G401 (cell line): ENCODE measurements around the gene RDH12. TPM values are rescaled to one million over a fixed set of nuclear protein-coding genes. Genes with fewer than 3 reads are reported as not detected.
A peak's percentile ranks its signal among the peaks of the same experiment; 100 is the strongest.
"Not testable (repeated sequence)": the region's sequence is repeated elsewhere in the genome, so short reads cannot be mapped to it uniquely, and the experiment has no call there.

ENCODE experiments used
- DNase-seq: peaks from one replicate; pipeline ENCODE4 v3.0.0-alpha.2; 2015; ENCODE audit warnings: low spot score
- in situ Hi-C: cut with HindIII; loops from 2 replicates; pipeline ENCODE4 v1.10.0; 2016; ENCODE audit warnings: low sequenced_read_pairs, mixed read lengths
- total RNA-seq: library from RNA; depleted of rRNA; stranded (reverse); fragments of >200 nt; shearing (Covaris generic); gene quantifications from 2 replicates; pipeline ENCODE4 v1.2.3, GENCODE V29; 2014; rRNA removed

RDH12 gene
- total RNA-seq: 0.43 TPM in 1 of 2 replicates, not detected in the other

DNA sequence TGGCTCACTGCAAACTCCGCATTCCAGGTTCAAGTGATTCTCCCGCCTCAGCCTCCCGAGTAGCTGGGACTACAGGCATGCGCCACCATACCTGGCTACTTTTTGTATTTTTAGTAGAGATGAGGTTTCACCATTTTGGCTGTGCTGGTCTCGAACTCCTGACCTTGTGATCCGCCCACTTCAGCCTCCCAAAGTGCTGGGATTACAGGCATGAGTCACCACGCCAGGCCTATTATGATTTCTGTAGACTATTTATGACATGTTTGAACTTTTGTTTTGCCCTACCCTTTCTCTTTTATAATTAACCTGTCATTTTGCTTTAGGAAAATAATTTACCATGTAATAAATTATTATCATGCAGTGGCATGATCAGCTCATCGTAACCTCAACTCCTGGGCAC is at the start of gene RDH12:
RDH12 (plus strand) TSS at position 395 of the 400 bp plus-strand sequence. CDS start 20,757 bp downstream, outside the sequence.
- in situ Hi-C loops, DNase-seq: not testable (repeated sequence)

DNA sequence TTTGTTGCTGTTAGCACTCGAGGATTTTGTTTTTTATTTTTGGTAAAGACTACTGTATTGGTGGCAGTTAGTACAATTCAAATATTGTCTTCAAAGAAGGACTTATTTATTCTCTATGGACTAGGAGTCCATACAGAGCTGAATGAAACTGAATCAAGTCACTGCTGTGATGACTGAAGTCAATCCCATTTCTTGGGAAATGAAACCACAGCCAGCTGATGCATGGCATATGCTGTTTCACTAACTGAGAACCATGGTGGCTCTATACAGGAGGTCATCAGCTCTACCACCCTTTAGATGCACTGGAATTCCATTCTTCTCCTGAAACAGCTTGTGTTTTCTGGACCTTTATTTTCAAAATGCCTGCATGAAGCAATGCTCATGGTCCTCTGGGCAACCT is 49.5 kb upstream of the RDH12 start:
- in situ Hi-C loops: no loop called here

DNA sequence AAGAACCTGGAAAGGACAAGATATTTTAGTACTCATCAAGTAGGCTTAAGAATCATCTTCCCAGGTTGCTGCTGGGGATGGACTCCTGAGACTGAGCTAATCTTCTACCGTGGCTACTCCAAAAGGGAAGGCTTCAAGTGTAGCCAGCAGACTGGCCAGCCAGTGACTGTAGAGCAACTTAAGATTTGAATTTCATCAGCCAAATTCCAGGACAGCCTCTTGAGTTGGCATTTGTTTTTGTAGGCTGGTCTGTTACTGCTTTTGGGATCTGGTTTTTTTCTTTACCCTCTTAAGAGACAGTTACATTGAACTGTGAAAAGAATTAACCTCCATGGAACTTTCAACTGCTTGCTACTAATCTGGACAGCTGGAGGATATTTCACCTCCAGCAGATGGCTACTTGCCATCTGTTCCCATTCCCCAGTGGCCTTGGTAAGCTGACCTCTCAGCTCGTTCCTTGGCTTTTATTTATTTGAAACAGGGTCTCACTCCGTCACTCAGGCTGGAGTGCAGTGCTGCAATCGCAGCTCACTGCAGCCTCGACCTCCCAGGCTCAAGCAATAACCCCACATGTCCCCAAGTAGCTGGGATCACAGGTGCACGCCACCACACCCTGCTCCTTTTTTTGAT is 47.9 kb upstream of the RDH12 start:
- in situ Hi-C loops: no loop called here
- DNase-seq: no peak

More for the DNA sequence above, 49.5 kb upstream of the RDH12 start:
- DNase-seq: no peak

DNA sequence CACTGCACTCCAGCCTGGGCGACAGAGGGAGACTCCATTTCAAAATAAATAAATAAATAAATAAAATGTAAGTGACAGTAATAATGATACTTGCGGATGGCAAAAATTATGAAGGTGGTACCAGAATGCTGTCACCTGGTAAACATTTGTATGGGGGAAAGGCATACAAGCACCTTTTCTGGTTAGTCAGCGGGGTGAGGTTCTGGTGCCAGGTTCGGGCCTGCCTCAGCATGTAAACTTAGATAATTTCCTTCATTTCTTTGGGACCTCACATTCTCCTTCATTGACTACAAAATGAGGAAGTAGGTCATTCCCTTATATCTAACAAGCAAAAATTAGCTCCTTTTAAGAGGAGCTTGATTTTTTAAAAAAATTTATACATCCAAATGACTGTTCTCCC is 38.1 kb upstream of the RDH12 start:
- in situ Hi-C loops: no loop called here
- no peak for DNase-seq

DNA sequence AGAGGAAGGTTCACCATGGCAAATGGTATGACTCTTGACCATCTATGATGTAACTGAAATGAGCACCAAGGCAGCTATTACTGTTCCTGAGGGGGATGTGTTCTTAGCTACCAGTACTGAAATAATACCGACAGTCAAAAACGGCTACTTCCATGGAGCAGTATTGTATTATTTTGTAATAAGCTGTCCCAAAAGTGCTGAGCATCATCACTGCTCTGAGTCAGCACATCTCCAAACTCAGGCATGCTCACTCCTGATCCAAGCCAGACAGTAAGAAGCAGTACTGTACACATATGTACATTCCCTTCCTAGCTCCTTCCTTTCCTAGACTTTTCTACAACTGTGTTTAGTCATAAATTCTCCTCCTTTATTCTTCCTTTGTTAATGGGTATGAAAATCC is 35.8 kb upstream of the RDH12 start:
- in situ Hi-C loops: no loop called here
- DNase-seq: no peak

DNA sequence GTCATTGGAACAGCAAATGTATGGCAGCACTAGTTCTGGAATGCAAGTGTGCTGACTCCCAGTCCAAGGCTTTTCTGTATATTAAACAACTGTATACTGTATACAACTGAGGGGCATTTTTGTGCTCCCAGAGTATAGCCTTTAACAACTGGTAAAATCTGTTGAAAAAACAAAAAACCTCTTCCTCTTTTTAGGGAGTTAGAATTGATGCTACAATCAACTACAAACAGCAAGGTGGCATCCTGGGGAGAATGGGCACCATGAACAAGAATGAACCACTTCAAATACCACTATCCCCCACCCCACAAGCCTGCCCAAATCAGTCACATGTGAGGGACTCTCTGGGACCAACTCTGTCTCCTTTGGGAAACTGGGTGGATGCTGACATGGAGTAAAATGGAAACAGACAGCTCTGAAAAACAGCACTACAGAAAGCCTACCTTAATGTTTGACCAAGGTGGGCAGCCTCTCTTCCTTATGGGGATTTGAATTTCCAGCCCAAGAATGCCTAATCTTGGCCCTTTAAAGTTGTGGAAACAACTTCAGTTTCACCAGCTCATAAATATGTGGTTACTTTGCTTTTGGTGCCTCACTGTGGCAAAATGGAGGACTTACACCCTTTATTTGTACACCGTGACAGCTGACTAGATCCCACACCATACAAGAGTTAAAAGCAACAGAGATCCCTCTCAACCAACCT is 34.8 kb upstream of the RDH12 start:
- in situ Hi-C loops: no loop called here
- DNase-seq: peak; percentile 77

DNA sequence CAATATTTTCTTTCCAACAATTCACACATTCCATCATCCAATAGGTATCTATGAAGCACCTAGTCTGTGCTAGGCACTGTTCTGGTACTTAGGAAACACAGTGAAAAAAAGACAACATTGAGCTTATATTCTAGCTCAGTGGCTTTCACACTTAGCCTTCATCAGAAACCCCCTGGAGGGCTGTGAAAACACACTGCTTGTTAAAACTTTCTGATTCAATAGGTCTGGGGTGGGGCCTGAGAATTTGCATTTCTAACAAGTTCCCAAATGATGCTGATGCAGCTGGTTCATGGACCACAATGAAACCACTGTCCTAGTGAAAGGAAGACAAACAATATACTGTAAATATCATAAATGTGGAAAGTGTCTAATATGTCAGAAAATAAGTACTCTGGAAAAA is 33.1 kb upstream of the RDH12 start:
- no peak for DNase-seq
- in situ Hi-C loops: no loop called here

DNA sequence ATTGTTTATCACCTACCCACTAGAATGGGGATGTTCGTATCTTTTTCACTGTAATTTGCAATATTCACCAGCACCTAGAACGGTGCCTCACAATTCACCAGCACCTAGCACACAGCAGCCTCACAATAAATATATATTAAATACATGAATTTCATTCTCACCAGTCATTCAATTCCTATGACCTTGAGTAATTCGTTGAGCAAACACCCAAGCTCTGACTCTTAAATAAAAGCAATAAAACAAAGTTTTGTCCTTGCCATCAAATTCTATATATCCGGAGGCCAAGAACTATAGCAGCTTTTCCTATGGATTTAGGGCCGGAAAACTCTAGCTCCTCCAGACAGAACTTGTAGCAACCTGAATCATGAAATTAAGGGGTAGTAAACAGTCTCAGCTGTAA is 28.2 kb upstream of the RDH12 start:
- in situ Hi-C loops: no loop called here
- no peak for DNase-seq

DNA sequence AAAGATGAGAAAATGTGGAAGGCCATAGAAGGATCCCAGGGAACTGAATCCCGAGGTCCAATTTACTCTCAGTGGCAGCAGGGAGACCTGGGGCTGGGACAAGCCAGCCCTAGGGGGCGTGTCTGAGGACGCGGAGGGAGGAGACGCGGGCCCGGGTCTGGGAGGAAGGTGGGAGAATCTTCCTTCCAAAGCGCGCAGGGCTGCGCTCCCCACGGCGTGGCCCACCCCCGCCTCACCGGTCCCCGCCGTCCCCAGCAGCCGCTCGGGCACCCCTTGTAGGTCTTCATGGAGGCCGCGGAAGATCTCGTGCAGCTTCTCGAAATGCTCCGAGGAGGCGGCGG is 27.6 kb upstream of the RDH12 start:
- in situ Hi-C loops: no loop called here
- peak; percentile 71 for DNase-seq

DNA sequence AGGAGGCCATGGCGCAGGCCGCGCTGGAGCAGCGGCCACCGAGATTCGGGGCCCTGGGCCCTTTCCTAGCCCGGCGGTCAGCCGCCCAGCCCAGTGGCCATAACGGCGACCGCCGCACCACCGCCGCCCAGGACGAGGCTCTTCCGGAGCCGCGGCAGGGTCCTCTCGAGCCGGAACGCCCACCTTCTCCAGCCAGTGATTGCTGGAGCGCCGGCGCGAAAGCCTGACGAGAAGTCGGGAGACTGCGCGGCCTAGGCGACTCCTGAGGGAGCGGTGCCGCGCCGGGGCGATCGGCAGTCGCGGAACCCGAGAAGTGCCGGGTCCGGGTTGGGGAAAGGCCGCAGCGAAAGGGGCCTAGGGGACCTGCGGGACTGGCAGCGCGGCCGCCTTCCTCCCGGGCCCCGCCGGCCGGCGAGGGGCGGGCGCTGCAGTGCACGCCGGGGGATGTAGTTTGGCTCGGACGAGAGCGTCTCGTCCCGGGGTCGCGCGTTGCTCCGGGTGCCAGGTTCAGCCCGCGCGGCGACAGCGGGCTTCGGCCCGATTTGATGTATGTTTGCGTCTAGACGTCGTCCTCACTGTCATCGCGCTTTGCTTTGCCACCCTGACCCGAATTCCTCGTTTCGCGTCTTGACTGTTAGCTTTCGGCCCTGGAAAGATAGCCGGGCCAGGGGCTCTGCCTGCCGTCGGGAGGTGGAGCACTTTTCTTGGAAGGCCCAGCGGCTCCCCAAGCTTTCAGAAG is 27.0 kb upstream of the RDH12 start, which contains the start of gene VTI1B:
VTI1B (minus strand) TSS at position 153 of the 739 bp plus-strand sequence; CDS start at position 10, 143 bp downstream.
- in situ Hi-C loops: no loop called here
- peak; percentile 83 for DNase-seq

DNA sequence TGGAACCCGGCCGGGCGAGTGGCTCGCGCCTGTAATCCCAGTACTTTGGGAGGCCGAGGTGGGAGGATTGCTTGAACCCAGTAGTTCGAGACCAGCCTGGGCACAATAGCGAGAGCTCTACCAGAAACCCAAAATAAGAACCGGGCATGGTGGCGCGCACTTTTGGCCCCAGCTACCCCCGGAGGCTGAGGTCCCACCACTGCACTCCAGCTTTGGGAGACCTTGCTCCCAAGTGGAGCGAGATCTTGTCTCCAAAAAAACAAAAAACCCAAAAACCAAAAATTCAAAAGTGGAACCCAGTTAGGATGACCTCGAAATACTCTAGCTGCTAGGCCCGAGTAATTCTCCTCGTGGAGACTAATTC is 26.5 kb upstream of the RDH12 start:
- DNase-seq: no peak
- in situ Hi-C loops: no loop called here

DNA sequence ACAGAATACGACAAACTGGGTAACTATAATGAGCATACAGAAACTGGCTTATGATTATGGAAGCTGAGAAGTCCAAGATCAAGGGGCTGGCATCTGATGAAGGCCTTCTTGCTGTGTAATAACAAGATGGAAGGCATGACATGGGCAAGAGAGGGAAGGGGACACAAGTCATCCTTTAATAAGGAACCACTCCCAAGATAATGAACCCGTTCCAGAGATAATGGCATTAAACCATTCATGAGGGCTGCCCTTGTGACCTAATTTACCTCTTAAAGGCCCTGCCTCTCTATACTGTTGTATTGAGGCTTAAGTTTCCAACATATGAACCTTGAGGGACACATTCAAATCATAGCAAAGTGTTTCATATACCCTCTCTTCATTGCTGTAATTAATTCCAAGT is 22.7 kb upstream of the RDH12 start:
- DNase-seq: no peak
- in situ Hi-C loops: no loop called here

DNA sequence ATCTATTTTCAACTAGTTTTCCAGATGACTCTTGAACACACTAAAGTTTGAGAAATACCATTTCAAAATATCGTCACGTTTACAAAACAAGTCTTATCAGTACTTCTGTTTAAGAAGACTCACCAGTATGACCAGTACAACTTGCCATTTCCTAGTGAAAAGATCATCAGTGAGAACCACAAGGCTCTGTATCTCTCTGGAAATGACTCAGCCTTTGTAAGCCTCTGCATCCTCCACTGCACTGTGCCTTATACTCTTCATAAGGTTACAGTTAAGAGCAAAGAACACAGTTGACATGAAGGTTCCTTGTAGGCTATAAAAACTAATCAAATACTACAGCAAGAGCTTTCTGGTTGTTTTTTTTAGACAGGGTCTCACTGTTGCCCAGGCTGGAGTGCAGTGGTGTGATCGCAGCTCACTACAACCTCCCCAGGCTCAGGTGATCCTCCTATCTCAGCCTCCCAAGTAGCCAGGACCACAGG is 21.5 kb upstream of the RDH12 start:
- in situ Hi-C loops: no loop called here

DNA sequence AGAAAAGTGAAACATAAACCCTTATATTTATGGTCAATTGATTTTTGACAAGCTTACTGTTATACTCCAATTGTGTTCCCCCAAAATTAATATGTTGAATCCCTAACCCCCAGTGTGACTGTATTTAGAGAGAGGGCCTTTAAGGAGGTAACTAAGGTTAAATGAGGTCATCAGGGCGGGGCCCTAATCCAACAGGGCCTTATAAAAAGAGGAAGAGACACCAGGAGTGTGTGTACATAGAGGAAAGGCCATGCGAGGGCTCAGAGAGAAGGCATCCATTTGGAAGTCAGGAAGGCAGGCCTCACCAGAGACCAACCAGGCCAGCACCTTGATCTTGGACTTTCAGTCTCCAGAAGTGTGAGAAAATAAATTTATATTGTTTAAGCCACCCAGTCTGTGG is 20.7 kb upstream of the RDH12 start:
- in situ Hi-C loops: no loop called here
- DNase-seq: no peak

More for the DNA sequence above, 21.5 kb upstream of the RDH12 start:
- no peak for DNase-seq

DNA sequence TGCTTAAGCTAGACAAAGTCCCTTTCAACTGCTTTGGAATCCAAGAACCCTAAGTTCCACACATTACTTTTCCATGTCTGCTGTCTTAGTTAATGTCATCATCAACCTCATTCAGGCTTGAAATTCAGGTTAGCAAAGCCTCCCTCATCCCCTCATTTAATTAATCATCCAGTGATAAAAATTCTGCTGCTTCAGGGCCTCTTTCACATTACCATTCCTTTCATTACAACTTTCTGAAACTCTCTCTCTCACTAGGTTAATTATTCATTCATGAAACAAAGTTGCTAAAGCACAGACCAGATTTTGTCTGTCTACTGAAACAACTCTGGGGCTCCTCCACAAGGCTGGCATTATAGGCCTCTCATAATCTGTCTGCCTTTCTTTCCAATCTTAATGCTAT is 17.8 kb upstream of the RDH12 start:
- no peak for DNase-seq
- in situ Hi-C loops: no loop called here

DNA sequence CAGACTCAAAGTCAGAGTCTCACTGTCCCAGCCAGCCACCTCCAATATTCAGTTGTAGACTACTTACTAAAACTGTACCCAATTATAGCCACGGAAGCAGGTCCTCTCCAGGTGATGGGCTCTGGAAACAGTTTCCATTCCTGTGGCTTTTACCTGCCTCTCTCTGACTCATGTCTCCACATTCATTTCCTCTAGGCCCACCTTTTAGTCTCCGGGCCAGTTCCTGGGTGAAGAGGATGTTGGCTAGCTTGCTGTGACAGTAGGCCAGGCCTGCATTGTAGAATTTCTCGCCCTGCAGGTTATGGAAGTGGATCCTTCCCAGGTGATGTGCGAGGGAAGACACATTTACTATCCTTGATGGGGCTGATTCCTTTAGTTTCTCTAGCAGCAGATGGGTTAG is 11.7 kb upstream of the RDH12 start:
- no peak for DNase-seq
- in situ Hi-C loops: no loop called here

DNA sequence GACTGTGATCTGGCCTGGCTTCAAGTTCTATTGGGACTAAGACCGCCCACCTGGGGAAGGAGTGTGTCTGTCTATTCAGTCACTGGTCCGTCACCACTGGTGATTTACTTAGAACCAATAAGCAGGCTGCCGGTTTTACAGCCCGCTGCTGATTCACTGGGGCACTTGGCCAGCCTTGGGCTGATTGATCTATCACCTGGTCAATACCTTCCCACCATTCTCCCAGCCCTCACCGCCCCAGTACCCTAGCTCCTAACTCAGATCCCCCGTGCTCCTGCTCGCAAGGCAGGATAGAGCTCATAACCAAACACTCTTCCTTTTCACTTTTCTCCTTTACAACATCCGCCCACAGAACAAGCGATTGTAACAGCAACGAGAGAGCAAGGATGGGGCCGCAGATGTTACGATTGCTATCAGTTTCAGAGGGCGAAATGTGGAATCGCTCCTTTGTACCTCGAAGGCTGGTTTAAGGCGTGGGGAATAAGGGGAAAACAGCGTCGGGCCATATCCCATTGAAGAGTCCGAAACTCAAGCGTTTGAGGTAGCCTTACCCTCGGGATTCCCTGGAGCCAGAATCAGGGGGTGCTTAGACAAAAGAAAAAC is 6.8 kb upstream of the RDH12 start:
- peak; percentile 76 for DNase-seq
- in situ Hi-C loops: no loop called here

DNA sequence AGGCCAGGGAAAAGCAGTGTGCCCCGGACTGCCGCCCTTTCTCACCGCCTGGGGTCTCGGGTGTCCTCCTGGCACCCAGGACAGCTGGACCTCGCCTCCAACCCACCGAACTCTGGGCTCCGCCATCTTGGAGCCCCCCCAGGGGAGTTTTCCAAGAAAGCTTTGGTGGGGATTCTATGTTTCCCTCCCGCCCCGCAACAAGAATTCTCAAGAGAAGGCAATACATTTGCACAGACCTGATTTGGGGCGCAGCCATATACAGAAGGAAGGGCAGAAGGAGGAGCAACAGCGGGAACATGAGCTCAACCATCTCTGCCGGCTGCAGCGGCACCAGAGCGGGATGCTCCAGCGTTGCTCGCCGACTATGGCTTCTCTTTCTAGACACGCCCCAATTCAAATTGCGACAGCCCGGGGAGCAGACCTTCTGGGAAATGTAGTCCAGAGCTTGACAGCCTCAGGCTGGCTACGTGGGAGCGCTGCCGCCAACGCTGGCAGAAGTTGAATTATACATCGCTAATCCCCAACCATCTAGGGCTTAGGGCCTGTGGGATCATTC is 6.2 kb upstream of the RDH12 start, which contains the start of gene RDH11:
RDH11 (minus strand) TSS at position 371 of the 556 bp plus-strand sequence; CDS start at position 310, 61 bp downstream.
- in situ Hi-C loops: no loop called here
- peak; percentile 94 for DNase-seq

DNA sequence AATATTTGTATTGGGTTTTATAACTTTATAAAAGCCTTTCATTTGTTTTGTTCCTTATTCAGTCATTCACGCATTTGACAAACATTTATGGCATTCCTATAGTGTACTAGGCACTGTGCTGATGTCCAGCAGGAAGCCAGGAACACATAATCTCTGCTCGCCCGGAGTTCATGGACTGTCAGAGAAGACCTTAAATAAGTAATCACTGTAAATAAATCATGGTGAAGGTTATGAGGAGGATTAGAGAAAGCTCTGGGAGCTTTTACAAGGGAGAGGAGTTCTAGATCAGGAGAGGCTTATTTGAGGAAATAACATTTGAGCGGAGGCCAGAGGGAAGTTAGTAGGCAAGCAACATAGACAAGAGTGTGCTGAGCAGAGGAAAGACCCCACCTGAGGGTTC is 4.7 kb upstream of the RDH12 start:
- in situ Hi-C loops: no loop called here
- DNase-seq: no peak
